Astrocyte (in vitro differentiated cells and primary cell): ENCODE measurements around the gene CLCNKA.

Experiments used
- EZH2 ChIP-seq: IDR thresholded peaks from 2 replicates; pipeline ENCODE4 v1.6.1; 2012; ENCODE audit warnings: mild to moderate bottlenecking, low read length, inconsistent platforms; ENCODE audit not compliant: insufficient read depth
- TF ChIP-seq, protein P1 (sequence below): IDR thresholded peaks from 2 replicates; pipeline ENCODE4 v1.5.1; 2011; ENCODE audit warnings: low read depth, mild to moderate bottlenecking, inconsistent platforms, low read length, moderate library complexity; ENCODE audit not compliant: insufficient read depth

- TF ChIP-seq, protein P1, sequence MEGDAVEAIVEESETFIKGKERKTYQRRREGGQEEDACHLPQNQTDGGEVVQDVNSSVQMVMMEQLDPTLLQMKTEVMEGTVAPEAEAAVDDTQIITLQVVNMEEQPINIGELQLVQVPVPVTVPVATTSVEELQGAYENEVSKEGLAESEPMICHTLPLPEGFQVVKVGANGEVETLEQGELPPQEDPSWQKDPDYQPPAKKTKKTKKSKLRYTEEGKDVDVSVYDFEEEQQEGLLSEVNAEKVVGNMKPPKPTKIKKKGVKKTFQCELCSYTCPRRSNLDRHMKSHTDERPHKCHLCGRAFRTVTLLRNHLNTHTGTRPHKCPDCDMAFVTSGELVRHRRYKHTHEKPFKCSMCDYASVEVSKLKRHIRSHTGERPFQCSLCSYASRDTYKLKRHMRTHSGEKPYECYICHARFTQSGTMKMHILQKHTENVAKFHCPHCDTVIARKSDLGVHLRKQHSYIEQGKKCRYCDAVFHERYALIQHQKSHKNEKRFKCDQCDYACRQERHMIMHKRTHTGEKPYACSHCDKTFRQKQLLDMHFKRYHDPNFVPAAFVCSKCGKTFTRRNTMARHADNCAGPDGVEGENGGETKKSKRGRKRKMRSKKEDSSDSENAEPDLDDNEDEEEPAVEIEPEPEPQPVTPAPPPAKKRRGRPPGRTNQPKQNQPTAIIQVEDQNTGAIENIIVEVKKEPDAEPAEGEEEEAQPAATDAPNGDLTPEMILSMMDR = no peak
- no peak for TF ChIP-seq EZH2
These were observed 557 bp downstream of the CLCNKA start for GRCh38 chr1:16022393-16022792.
